ENCODE measurements around the gene KCNAB3.

DNA sequence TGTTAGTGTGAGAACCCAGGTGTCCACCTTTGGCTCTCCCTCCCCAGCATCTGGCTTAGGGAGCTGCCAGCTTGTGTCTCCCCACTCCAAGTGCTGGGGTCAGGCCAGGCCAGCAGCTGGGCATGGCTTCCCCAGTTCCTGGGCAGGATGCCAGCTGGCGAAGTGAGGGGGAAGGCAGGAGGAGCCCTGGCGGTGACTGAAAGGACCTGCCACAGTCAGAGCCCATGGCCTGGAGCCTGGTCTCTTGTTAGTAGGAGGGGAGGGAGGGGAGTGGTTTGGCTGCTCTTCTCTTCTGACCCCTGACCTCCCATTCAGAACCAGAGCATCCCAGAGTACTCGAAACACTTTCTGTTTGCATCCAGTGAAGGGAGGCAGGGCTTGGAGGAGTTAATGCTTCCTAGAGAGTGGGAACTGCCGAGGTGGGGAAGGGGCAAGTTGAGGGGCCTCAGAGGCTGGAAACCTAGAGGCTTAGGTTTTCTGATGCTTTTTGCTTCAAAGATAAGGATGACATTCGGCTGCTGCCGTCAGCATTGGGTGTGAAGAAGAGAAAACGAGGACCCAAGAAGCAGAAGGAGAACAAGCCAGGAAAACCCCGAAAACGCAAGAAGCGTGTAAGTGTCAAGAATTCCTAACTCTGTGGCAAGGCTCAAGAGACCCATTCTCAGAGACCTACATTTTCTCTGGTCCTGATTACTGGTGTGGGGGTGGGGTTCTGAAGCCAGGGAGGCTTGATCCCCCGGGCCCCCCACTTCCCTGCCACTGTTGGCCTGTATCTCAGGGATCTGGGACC lies 40.3 kb downstream of the KCNAB3 start:
- TF ChIP-seq CTCF (IDR thresholded peaks at IDR 0.05; ENCODE audit: extremely low read depth in 1 of 2, insufficient read depth in 1 of 2, low read depth in 1 of 2, low read length in 2 of 2) (peak; percentile 51 to 77), POLR2A (IDR thresholded peaks at IDR 0.05; ENCODE audit: low read depth, low read length) (no peak), EZH2 (IDR thresholded peaks at IDR 0.05; ENCODE audit: borderline replicate concordance, low read depth, low read length, severe bottlenecking) (no peak), POLR2AphosphoS5 (IDR thresholded peaks at IDR 0.05; ENCODE audit: insufficient read depth, low read depth, low read length) (peak; percentile 35)
